T-helper 17 cell (primary cell): ENCODE data around the gene OPN3. TPM values are rescaled to one million over a fixed set of nuclear protein-coding genes. Genes with fewer than 3 reads are reported as not detected.
A peak's percentile ranks its signal among the peaks of the same experiment; 100 is the strongest.

Experiments
- ATAC-seq: fragments of 150-1000 bp; cut with Tn5 transposase; 2 replicates; pipeline ENCODE4 v1.10.0; 2021; ENCODE audit warnings: mild to moderate bottlenecking, moderate library complexity
- DNase-seq, 3 donors: peaks; one replicate each; pipeline versions ENCODE4 v3.0.0 to v3.0.0-alpha.2; 2020 to 2021
- H3K9me3 ChIP-seq: one replicate; pipeline ENCODE4 v1.7.0; 2013; ENCODE audit warnings: low read length, mild to moderate bottlenecking; ENCODE audit not compliant: control insufficient read depth, poor library complexity, severe bottlenecking
- H3K27ac Mint-ChIP-seq: one replicate; pipeline ENCODE4 v1.8.0; 2022; ENCODE audit warnings: mild to moderate bottlenecking, moderate library complexity, mixed read lengths
- H3K27me3 Mint-ChIP-seq: one replicate; pipeline ENCODE4 v1.8.0; 2022; ENCODE audit warnings: mixed read lengths
- H3K36me3 Mint-ChIP-seq: one replicate; pipeline ENCODE4 v1.8.0; 2022; ENCODE audit warnings: low read depth, mixed read lengths
- H3K4me1 Mint-ChIP-seq: one replicate; pipeline ENCODE4 v1.8.0; 2022; ENCODE audit warnings: mild to moderate bottlenecking, mixed read lengths
- H3K4me3 Mint-ChIP-seq: one replicate; pipeline ENCODE4 v1.8.0; 2022; ENCODE audit warnings: mild to moderate bottlenecking, moderate library complexity, mixed read lengths
- total RNA-seq, 4 donors: library from RNA in 2 of 4; stranded (reverse) in 2 of 4; gene quantifications; one replicate each; pipeline ENCODE4 v1.2.3 and lab custom pipeline; 2022 to 2026

The OPN3 gene
- total RNA-seq, 2 donors from 2014 or later: 3.7 to 3.9 TPM

DNA sequence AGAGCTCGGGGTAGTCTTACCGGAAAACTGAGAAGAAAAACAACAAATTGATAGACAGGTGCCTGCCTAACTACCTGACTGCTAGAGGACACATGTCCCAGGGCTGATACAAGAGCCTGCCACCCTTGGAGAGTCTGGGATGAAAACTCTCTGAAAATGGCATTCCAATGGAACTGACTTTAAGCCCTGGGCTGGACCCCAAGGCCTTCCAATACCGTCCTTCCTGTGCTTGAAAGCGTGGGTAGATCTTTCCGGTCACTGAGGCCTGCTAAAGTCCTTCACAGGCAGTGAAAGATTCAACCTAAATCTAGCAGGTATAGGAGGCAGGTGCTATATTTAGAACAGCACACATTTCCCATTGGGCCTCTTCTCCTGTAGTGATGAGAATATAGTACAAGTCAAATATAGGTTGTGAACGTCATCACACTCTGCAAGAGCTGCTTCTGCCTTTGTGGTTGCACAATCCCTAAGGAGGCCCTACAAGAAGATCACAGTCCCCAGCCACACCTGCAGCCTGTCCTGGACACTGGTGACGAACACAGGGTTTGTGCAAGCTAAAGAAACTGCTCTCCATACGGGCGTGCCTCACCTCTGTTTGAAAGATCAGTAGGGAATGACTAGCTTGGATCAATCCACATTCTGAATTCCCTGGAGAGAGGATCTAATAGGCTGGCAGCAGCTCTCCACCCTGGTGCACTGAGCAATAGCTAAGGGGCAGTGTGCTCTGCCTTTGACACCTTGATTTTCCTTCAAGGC is 876 bp upstream of the OPN3 start:
- DNase-seq (no peak), ATAC-seq (no peak)
- no peaks in the 10 kb centered on the region for H3K9me3 ChIP-seq
- peaks cover 16% of the 10 kb centered on the region for H3K4me1 Mint-ChIP-seq
- H3K4me3 Mint-ChIP-seq: peak overlapping the region; percentile 91
- peak overlapping the region; percentile 64 for H3K27ac Mint-ChIP-seq
- H3K27me3 Mint-ChIP-seq: no peaks in the 10 kb centered on the region
- no peaks in the 10 kb centered on the region for H3K36me3 Mint-ChIP-seq

DNA sequence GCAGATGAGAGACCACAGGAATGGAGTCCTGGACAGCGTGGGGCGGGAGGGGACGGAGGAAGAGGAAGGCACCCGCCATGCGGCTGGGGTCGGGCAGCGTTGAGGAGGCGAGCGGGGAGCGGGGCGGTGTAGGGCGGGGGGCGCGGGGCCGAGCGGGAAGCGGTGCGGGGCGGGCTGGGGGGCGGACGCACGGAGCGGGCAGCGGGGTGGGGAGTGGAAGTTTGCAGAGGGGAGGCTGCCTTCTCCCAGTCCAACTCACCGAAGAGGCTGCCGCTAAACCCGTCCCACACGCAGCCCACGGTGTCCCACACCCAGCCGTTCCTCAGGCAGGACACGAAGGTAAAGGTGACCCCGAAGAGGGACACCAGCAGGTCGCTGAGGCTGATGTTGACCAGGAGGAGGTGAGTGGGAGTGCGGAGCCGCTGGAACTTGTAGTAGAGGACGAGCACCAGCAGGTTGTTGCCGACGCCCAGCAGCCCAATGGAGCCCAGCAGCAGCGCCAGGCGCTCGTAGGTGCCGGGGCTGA is 483 bp downstream of the OPN3 start:
- H3K27ac Mint-ChIP-seq: peak overlapping the region; percentile 67
- H3K9me3 ChIP-seq: no peaks in the 10 kb centered on the region
- H3K27me3 Mint-ChIP-seq: no peaks in the 10 kb centered on the region
- DNase-seq: peak in 2 of 3 donors; percentile 12 to 16
- H3K4me1 Mint-ChIP-seq: peaks cover 16% of the 10 kb centered on the region
- peaks cover 3% of the 10 kb centered on the region for H3K36me3 Mint-ChIP-seq
- peak overlapping the region; percentile 91 for H3K4me3 Mint-ChIP-seq
- peak; percentile 50 for ATAC-seq

DNA sequence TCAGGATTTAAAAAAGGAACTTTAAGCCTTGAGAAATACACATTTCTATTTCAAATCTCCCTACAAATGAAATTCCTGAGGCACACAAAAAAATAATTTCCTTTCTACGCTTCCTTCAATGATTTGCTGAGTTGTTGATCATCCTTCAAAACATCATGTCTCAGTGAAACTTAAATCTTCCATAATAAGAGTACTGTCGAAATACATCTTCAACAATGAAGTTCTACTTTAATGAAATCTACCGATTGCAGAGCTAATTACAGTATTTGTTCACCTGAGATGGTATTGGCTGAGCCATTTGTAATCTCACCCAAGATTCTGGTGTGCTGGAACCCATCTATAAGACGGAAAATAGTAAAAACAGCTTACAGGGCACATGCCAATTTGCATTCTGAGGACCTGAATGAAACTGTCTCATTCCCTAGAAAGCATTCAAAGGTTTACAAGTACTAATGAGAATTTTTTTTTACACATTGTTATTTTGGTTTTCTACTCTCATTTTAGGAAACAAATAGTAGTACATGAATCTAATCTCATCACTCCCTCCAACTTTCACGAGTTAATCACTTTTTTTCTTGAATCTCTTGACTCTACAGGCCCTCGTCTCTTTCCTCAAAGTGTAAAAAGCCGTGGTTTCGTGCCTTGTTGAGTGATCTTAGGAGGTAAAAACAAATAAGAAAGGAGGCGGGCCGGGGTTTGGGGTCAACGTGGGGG is 1.1 kb downstream of the OPN3 start:
- H3K27ac Mint-ChIP-seq: peak overlapping the region; percentile 67
- ATAC-seq: no peak
- H3K36me3 Mint-ChIP-seq: peaks cover 3% of the 10 kb centered on the region
- H3K9me3 ChIP-seq: no peaks in the 10 kb centered on the region
- H3K27me3 Mint-ChIP-seq: no peaks in the 10 kb centered on the region
- peaks cover 16% of the 10 kb centered on the region for H3K4me1 Mint-ChIP-seq
- DNase-seq: no peak
- peak overlapping the region; percentile 91 for H3K4me3 Mint-ChIP-seq

DNA sequence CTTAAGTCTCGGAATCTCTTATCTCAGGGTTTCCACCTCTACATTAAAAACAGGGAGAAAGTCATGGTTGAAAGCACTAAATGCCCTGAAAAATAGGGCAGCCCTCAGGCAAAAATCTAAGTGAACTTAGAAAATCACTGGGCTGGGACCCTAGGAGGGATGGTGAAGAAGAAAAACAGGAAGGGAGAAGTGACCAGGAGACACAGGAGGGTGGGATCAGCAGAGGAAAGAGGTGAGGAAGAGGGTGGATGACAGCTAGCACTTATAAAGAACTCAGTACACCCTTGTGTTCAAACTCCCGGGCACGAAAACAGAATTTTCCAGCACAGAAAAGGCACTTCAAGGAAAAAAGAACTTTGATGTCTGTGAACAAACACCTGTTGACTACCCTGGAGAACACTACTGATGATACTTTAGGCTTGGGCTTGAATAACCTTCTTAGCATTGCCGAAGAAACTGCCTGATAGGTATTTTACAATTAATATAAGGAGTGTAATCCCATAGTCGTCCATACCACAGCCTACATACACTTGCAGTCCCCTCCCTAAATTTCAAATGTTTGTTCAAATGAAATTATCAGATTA is 2.0 kb downstream of the OPN3 start:
- DNase-seq: no peak
- Mint-ChIP-seq H3K4me3 (no peak overlapping the region), H3K4me1 (peaks cover 16% of the 10 kb centered on the region), H3K27me3 (no peaks in the 10 kb centered on the region), H3K27ac (no peak overlapping the region), H3K36me3 (peaks cover 3% of the 10 kb centered on the region)
- ATAC-seq: no peak
- H3K9me3 ChIP-seq: no peaks in the 10 kb centered on the region

DNA sequence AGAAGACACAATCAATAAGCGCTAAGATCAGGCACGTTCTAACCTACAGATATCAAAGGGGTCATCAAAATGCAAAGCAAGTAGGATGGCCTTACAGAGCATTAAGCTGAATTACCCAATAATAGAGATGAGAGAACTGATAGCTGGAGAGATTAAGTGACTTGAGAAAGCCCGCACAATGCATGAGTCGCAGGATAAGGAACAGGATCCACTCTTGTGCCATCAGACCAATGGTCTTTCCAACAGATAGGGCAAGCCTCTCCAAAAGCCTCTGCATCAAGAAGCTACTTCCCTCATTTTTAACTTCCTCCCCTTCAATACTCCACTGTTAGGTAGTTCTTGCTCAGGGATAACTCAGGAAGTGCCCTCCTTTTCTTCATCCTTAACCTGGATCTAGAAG is 2.6 kb downstream of the OPN3 start:
- no peaks in the 10 kb centered on the region for H3K9me3 ChIP-seq
- DNase-seq: no peak
- ATAC-seq: no peak
- Mint-ChIP-seq H3K4me1 (peaks cover 16% of the 10 kb centered on the region), H3K36me3 (peaks cover 3% of the 10 kb centered on the region), H3K27ac (no peak overlapping the region), H3K4me3 (no peak overlapping the region), H3K27me3 (no peaks in the 10 kb centered on the region)

DNA sequence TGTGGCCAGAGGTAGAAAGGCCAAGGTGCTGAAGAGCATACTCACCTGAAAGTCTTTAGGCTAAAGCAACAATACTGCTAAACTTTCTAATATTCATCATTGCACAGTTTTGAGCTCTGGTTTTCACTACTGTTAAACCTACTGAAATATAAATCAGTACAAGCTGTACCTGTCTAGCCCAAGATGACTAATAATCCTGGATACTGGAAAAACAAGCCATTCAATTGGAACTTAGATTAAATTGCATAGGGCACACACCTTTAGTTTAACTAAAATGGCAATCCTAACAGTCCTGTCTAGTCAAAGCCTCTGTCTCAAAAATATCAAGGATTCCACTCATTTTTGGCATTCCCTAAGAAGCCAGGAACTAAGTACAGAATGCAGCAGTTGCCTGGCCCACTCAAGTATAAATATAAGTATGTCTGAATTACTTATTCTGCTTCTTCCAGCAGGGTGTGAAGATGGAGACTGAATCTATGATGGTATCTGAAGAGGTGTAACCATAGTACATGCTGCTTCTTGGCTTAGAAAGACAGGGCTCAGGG is 3.1 kb downstream of the OPN3 start:
- Mint-ChIP-seq H3K27me3 (no peaks in the 10 kb centered on the region), H3K4me1 (peaks cover 17% of the 10 kb centered on the region), H3K36me3 (peaks cover 4% of the 10 kb centered on the region), H3K27ac (no peak overlapping the region), H3K4me3 (no peak overlapping the region)
- DNase-seq (no peak), ATAC-seq (no peak)
- no peaks in the 10 kb centered on the region for H3K9me3 ChIP-seq

DNA sequence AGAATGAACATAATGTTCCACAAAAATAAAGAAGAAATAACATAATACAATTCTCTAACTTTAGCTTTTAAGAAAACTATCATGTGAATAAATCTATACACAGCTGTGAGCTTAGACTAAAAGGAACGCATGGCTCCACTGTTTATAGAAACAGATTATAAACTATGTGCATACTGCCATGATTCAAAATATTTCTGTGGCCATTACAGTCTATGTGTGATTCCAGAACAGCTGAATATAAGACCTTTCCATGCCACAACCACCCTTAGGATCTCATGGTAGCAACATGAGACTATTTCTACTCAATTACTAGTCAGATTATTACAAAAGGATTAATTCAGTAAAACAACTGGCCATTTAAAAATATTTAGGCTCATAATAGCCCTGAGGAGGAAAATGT is 3.9 kb downstream of the OPN3 start:
- DNase-seq (no peak), ATAC-seq (no peak)
- no peaks in the 10 kb centered on the region for H3K27me3 Mint-ChIP-seq
- peaks cover 18% of the 10 kb centered on the region for H3K4me1 Mint-ChIP-seq
- no peak overlapping the region for H3K4me3 Mint-ChIP-seq
- peaks cover 5% of the 10 kb centered on the region for H3K36me3 Mint-ChIP-seq
- no peaks in the 10 kb centered on the region for H3K9me3 ChIP-seq
- H3K27ac Mint-ChIP-seq: no peak overlapping the region

DNA sequence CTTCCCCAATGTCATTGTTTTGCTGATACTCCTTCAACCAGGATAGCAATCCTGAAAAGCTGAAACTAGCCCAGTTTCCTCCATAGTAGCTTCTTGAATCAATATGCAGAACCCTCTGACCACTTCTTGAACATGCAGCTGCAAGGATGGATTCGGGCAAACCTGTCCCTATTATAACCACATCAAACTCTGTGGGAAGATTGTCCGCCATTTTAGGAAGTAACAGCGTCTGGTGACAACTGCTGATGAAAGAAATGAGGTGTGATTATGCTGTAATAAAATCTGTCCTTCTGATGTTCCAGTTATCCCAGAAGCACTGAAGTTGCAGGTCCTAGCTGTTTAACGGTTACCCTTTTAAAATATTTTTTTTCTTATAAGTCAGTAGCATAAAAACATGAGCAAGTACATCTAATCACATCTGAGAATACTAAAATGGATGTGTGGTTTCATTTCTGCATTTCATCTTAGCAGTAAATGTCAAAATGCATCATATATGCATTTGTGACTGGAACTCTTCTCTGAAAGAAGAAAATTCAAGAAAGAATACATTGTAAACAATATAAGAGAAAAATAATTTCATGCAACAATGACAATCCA is 4.5 kb downstream of the OPN3 start:
- DNase-seq (no peak), ATAC-seq (no peak)
- H3K9me3 ChIP-seq: no peaks in the 10 kb centered on the region
- Mint-ChIP-seq H3K4me3 (no peak overlapping the region), H3K36me3 (peaks cover 5% of the 10 kb centered on the region), H3K27ac (no peak overlapping the region), H3K4me1 (peaks cover 17% of the 10 kb centered on the region), H3K27me3 (no peaks in the 10 kb centered on the region)

DNA sequence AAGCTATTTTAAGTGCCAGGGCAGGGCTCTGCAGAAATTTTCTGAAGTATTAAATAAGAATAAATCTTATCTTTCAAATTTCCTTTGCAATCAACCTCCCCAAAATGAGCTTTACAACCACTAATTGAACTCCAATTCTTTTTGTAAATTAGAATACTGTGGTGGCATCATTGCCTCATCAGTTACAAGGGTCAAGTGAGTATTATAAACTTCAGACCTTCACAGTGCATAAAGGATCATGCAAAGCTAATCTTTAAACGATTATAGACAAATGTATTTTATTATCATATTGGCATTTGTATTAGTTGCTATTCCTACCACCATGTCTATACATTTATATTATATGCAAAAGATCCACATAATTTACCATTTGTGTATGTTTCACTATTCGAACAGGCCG is 7.2 kb downstream of the OPN3 start:
- no peak for DNase-seq
- Mint-ChIP-seq H3K27ac (no peak overlapping the region), H3K4me1 (peaks cover 11% of the 10 kb centered on the region), H3K4me3 (no peak overlapping the region), H3K36me3 (peaks cover 5% of the 10 kb centered on the region), H3K27me3 (no peaks in the 10 kb centered on the region)
- ATAC-seq: no peak
- no peaks in the 10 kb centered on the region for H3K9me3 ChIP-seq

DNA sequence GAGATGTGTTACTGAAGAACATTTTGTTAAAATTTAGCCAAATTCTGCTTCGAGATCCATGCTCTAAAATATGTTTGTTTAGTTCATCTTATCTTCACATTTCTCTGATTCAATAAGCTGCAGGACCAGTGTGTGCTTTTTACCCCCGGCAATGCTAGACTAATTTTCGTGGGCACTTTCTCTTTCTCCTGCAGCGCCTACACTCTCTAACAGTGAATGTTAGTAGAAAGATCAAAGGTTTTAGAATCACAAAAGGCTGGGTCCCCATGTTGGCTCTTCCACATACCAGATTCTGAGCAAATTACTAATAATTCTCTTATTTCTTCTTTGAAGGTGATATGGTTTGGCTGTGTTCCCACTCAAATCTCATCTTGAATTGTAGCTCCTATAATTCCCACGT is 8.5 kb downstream of the OPN3 start:
- Mint-ChIP-seq H3K4me1 (peaks cover 8% of the 10 kb centered on the region), H3K4me3 (no peak overlapping the region), H3K36me3 (peaks cover 5% of the 10 kb centered on the region), H3K27me3 (no peaks in the 10 kb centered on the region), H3K27ac (no peak overlapping the region)
- H3K9me3 ChIP-seq: no peaks in the 10 kb centered on the region
- DNase-seq: no peak
- no peak for ATAC-seq

DNA sequence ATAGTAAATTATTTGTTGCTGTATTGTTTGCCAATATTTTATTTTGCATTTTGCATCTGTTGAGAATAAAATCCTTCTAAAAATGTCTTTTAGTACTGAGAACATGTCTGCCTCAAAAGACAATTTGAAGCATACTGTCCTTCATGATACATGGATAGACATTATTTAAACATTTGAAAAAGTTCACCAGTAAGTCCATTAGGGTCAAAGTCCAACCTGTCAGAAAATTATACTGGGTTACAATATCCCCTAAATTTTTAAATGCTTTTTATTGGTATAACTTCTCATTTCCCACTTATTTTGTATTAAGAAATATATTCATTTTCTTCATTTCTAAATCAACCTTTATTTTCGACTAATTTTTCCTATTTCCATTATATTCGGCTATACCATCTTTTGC is 9.3 kb downstream of the OPN3 start:
- DNase-seq (no peak), ATAC-seq (no peak)
- Mint-ChIP-seq H3K36me3 (peaks cover 5% of the 10 kb centered on the region), H3K27ac (no peak overlapping the region), H3K4me1 (peaks cover 8% of the 10 kb centered on the region), H3K4me3 (no peak overlapping the region), H3K27me3 (no peaks in the 10 kb centered on the region)
- no peaks in the 10 kb centered on the region for H3K9me3 ChIP-seq

DNA sequence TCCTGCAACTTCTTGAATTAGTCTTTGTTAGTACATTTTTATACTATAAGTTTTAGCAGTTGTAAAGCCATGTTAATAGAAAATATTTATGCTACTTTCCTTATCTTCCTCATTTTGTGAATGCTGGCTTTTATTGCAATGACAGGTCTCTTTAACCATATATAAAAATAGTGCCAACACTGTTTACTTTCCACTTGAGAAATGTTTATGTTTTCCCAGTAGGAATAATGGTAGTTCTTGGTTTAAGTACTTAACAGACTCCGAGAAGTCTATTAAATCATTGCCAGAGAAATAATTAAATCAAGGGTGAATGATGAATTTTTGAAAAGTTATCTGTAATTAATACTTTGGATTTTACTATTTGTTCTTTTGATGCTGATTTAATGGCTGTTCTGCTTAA is 9.7 kb downstream of the OPN3 start:
- no peak overlapping the region for H3K4me3 Mint-ChIP-seq
- DNase-seq: no peak
- H3K9me3 ChIP-seq: no peaks in the 10 kb centered on the region
- H3K36me3 Mint-ChIP-seq: peaks cover 5% of the 10 kb centered on the region
- H3K4me1 Mint-ChIP-seq: peaks cover 8% of the 10 kb centered on the region
- no peak for ATAC-seq
- H3K27ac Mint-ChIP-seq: no peak overlapping the region
- H3K27me3 Mint-ChIP-seq: no peaks in the 10 kb centered on the region

DNA sequence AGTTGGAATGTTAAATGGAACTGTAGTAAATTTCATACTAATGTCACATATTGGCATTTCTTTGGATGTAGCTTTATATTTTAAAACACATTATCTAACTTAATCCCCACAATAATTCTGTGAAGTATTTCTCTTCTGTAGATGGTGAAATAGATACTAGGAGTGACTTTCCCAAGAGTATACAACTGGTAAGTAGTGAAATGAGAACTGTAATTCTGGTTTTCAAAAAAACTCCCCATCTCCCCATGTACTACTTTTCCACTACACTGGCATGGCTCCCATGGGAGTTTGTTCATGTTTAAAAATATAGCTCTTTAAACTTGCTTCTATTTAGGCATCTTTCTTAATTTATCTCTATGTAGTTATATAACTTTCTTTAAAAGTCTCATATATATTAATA is 10.2 kb downstream of the OPN3 start:
- Mint-ChIP-seq H3K27me3 (no peaks in the 10 kb centered on the region), H3K4me3 (no peak overlapping the region), H3K36me3 (peaks cover 3% of the 10 kb centered on the region), H3K4me1 (peaks cover 8% of the 10 kb centered on the region), H3K27ac (no peak overlapping the region)
- H3K9me3 ChIP-seq: no peaks in the 10 kb centered on the region
- DNase-seq (no peak), ATAC-seq (no peak)
